ENCODE measurements around the gene NPNT. TPM values are rescaled to one million over a fixed set of nuclear protein-coding genes. Genes with fewer than 3 reads are reported as not detected.

NPNT gene
- total RNA-seq = 0.22 and 0.39 TPM in 2 replicates

GRCh38 chr4:105894660-105895582 is at the start of gene NPNT:
TSS of gene NPNT (plus strand) at chr4:105895471. CDS start at chr4:105895653, 182 bp downstream.

Other genes starting within 250 kb of the NPNT start
- 13.0 and 18.1 TPM in 2 replicates for gene INTS12, start 186.8 kb upstream of the NPNT start, total RNA-seq
- 8.9 and 10.2 TPM in 2 replicates for gene GSTCD, start 186.7 kb upstream of the NPNT start, total RNA-seq